ENCODE measurements around the gene CLN3. TPM values are rescaled to one million over a fixed set of nuclear protein-coding genes. Genes with fewer than 3 reads are reported as not detected.
A peak's percentile ranks its signal among the peaks of the same experiment; 100 is the strongest.

Gene CLN3
- total and polyA plus RNA-seq, 9 of the 15 experiments (the other 6 are each of a cell fraction or from before 2014, with no cell fraction given): 2.5 to 27.1 (median 11.6) TPM

DNA sequence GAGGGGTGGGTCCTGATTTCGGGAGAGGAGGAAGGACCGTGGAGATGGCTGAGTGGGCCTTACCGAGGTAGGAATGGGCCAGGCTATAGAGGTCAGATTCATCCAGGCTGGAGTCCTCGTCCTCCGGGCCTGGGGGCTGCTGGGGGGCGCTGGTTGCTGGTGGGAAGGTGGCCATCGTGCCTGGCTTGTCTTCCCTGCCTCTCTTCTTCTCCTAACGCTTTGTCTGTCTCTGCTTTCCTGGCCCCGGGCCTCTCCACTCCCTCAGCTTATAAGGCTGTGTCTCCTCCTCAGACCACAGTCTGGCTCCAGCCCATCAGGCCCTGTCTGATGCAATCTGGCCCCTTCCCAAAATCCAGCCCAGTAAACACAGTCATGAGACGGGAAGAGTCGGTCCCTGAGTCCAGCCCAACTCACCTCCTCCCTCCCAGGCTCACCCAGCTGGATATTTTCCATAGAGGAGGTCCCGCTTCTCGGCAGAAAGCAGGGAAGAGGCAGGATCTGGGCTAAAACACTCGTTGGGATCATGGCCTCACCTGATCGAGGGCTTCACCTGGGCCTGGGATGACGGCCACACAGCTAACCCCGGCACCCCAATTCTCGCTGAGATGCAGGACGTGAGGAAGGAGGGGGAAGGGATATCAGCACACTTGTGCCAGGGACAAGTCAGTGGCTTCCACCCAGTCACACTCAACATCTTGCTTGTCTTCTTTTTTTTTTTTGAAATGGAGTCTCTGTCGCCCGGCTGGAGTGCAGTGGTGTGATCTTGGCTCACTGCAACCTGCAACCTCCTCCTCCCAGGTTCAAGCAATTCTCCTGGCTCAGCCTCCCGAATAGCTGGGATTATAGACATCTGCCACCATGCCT lies 47.1 kb upstream of the CLN3 start, which contains the start of gene NUPR1 (continued):
- 0 out of 2 replicates have a peak, but pooled peaks have one; percentile 6 for TF ChIP-seq ETV1 (tag; conservative IDR thresholded peaks at IDR 0.05; ENCODE audit: low read depth)
- TF ChIP-seq FOXJ2 (tag; IDR thresholded peaks at IDR 0.05): peak; percentile 86; the same call in 1 of the 2 replicates
- TF ChIP-seq, protein P1, sequence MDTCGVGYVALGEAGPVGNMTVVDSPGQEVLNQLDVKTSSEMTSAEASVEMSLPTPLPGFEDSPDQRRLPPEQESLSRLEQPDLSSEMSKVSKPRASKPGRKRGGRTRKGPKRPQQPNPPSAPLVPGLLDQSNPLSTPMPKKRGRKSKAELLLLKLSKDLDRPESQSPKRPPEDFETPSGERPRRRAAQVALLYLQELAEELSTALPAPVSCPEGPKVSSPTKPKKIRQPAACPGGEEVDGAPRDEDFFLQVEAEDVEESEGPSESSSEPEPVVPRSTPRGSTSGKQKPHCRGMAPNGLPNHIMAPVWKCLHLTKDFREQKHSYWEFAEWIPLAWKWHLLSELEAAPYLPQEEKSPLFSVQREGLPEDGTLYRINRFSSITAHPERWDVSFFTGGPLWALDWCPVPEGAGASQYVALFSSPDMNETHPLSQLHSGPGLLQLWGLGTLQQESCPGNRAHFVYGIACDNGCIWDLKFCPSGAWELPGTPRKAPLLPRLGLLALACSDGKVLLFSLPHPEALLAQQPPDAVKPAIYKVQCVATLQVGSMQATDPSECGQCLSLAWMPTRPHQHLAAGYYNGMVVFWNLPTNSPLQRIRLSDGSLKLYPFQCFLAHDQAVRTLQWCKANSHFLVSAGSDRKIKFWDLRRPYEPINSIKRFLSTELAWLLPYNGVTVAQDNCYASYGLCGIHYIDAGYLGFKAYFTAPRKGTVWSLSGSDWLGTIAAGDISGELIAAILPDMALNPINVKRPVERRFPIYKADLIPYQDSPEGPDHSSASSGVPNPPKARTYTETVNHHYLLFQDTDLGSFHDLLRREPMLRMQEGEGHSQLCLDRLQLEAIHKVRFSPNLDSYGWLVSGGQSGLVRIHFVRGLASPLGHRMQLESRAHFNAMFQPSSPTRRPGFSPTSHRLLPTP (IDR thresholded peaks at IDR 0.05; ENCODE audit: borderline replicate concordance, extremely low read depth, insufficient read length): no peak
- no peak for TF ChIP-seq EHMT2 (IDR thresholded peaks at IDR 0.05)
- no peak for TF ChIP-seq DPF2 (IDR thresholded peaks at IDR 0.05)
- TF ChIP-seq STAG1 (CRISPR knock-in tag; IDR thresholded peaks at IDR 0.05; ENCODE audit: borderline replicate concordance): no peak
- peak; percentile 62; the same call in 1 of the 2 replicates for TF ChIP-seq ZNF766 (CRISPR knock-in tag; conservative IDR thresholded peaks at IDR 0.05)
- TF ChIP-seq HBP1 (CRISPR knock-in tag; IDR thresholded peaks at IDR 0.05): 0 out of 2 replicates have a peak, but pooled peaks have one; percentile 29
- TF ChIP-seq WHSC1 (IDR thresholded peaks at IDR 0.05; ENCODE audit: low read length): no peak
- TF ChIP-seq PYGO2 (tag; IDR thresholded peaks at IDR 0.05): peak; percentile 73
- TF ChIP-seq PBX2 (CRISPR knock-in tag; IDR thresholded peaks at IDR 0.05; ENCODE audit: low read depth): no peak
- TF ChIP-seq PBX2 (tag; conservative IDR thresholded peaks at IDR 0.05; ENCODE audit: low read depth): no peak; the same call in 1 of the 2 replicates
- TF ChIP-seq HCFC1 (IDR thresholded peaks at IDR 0.05; ENCODE audit: low read depth, low read length): no peak
- TF ChIP-seq PHF21A (IDR thresholded peaks at IDR 0.05; ENCODE audit: borderline replicate concordance, low read depth): no peak
- TF ChIP-seq FOXK2 (conservative IDR thresholded peaks at IDR 0.05 in 1 of 2, IDR thresholded peaks at IDR 0.05 in 1 of 2; ENCODE audit: low read depth in 2 of 2): no peak
- TF ChIP-seq CBX1 (IDR thresholded peaks at IDR 0.05; ENCODE audit: low read depth): no peak
- TF ChIP-seq SNIP1 (IDR thresholded peaks at IDR 0.05; ENCODE audit: low read depth): no peak
- TF ChIP-seq, protein P2, sequence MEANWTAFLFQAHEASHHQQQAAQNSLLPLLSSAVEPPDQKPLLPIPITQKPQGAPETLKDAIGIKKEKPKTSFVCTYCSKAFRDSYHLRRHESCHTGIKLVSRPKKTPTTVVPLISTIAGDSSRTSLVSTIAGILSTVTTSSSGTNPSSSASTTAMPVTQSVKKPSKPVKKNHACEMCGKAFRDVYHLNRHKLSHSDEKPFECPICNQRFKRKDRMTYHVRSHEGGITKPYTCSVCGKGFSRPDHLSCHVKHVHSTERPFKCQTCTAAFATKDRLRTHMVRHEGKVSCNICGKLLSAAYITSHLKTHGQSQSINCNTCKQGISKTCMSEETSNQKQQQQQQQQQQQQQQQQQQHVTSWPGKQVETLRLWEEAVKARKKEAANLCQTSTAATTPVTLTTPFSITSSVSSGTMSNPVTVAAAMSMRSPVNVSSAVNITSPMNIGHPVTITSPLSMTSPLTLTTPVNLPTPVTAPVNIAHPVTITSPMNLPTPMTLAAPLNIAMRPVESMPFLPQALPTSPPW (CRISPR knock-in tag; IDR thresholded peaks at IDR 0.05): 0 out of 2 replicates have a peak, but pooled peaks have one; percentile 7
